Stimulated activated CD4-positive, alpha-beta T cell treated with anti-CD3 and anti-CD28 coated beads, Interleukin-2, amount 100 ng/mL, for 48 hours (primary cell): Measurements from ENCODE around the gene CDH4.

Experiments used
- DNase-seq, 2 donors: peaks; one replicate each; pipeline ENCODE4 v3.0.0-alpha.2; 2020

CDH4 gene

DNA sequence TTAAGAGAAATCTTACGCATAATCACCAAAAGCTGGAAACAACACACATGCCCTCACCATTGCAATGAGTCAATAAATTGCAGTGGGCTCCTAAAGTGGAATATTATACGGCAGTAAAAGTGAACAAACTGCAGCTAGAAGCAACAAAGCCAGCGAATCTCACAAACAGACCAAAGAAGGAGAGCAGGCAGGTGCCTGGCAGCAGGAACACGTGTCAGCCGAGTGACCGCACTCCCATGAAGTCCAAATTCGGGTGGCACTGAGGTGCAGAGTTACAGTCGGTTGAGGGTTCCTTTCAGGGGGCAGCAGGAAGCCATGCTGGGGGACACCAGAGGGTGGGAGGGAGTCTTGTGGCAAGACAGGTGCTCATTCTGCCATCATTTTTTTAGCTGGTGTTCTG, 500.5 kb downstream of the CDH4 start:
- DNase-seq: no peak

DNA sequence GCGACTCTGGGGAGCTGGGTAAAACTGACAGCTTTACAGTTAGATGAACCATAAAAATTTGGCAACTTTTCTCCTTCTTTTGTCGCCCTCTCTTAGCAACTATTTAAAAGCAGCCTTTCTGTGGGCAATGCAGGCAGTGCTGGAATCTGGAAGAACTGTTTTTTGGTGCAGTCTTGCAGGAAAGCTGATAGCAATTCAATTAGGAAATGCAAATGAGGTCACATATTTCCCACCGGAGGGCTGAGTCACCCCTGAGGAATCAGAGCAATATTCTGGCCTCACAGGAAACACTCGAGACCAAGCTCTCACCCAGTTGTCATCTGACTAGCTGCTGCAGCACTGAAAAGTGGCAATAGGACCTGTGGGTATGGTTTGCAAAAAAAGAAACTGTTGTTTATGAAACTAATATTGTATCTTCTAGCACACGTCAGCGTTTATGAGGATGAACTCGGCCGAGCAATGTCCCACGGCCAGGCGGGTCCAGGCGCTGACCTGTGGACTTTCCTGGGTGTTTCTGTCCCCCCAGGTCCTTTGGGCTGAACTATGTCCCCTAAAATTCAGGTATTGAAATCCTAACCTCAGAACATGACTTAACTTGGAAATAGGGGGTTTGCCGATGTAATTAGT, 501.4 kb downstream of the CDH4 start:
- DNase-seq: no peak

- no peak for DNase-seq
Observed at GRCh38 chr20:61753987-61754956, 502.2 kb downstream of the CDH4 start.

DNA sequence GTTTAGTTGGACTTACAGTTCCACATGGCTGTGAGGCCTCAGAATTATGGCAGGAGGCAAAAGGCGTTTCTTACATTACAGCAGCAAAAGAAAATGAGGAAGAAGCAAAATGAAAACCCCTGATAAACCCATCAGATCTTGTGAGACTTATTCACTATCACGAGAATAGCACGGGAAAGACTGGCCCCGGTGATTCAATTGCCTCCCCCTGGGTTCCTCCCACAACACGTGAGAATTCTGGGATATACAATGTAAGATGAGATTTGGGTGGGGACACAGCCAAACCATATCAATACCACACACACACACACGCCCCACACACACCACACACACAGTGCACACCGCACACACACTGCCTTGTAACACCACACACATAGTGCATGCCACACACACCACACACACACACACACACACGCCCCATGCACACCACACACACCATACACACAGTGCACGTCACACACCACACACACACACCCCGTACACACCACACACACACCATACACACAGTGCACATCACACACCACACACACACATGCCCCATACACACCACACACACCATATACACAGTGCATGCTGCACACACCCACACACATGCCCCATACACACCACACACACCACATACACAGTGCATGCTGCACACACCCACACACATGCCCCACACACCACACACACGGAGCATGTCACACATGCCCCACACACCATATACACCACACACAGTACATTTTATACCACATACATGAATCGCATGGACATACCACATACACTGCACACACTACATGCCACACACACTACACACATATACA, 503.1 kb downstream of the CDH4 start:
- no peak for DNase-seq

- DNase-seq: no peak
Observed at GRCh38 chr20:61755971-61756845, 504.1 kb downstream of the CDH4 start.

DNA sequence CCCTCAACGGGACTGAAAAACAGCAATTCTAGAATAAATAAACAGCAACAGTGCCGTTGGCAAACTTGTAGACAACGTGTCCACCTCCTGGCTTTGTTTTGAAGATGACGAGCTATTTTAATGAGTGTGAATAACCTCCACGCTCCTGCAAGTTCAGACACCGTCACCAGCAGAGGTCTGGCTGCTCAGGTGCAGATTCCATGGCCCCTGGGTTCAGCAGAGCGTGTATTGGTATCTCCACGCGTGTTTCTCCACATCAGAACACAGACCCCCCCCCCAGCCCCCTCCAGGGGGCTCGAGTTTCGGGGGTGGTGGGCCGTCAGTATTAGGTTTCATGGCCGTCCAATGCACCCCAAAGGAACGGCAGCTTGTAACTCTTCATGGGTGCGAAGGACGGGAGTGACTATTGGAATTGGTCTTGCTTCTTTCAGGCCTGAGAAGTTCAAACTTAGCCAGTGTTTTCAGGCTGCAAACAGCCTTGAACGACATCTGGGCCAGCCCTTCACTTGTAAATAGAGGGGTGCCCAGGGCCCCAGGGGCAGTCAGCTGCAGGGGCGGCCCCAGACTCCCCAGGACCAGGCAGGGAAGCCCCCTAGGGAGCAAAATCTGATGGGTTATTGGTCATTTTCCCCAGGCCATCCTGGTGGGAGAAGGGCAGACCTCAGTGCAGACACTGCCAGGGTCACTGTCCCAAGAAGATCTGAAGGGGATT, 505.1 kb downstream of the CDH4 start:
- no peak for DNase-seq

DNA sequence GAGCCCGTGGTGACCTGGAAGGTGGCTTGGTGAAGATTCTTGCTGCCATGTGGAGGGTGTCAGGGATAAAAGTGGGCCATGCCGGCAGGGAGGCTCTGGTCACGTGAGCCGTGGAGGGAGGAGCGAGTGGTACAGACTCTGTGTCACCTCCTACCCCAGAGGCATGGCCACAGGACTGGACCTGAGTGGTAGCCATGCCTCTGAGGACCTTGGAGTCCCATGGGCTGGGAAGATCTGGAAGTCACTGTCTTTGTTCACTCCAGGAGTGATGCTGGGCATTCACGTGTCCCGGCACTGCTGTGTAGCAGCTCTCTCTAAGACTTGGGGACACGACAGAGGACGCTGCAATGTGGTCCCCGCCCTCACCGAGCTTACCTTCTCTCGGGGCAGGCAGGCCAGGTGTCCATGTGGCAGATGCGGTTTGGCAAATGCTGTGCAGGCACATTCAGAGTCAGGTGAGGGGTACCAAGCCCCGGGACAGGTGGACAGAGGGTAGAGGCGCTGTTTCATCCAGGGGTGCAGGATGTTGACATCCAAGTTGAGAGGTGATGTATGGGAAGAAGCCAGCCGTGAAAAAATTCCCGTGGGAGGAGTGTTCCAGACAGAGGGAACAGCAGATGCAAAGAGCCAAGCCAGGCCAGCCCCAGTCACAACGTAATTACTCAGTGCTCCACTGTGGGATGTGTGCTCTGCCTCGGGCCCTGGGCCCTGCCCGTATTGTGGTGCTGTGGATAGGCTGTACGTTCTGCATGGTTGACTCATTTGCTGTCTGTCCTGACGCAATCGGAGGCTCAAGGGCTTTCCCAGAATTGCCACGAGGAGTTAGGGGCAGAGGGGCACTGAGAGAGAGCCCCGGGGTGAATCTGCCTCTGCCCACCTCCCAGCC, 505.9 kb downstream of the CDH4 start:
- DNase-seq: no peak

GRCh38 chr20:61758564-61759200, 506.6 kb downstream of the CDH4 start:
- DNase-seq: no peak

DNA sequence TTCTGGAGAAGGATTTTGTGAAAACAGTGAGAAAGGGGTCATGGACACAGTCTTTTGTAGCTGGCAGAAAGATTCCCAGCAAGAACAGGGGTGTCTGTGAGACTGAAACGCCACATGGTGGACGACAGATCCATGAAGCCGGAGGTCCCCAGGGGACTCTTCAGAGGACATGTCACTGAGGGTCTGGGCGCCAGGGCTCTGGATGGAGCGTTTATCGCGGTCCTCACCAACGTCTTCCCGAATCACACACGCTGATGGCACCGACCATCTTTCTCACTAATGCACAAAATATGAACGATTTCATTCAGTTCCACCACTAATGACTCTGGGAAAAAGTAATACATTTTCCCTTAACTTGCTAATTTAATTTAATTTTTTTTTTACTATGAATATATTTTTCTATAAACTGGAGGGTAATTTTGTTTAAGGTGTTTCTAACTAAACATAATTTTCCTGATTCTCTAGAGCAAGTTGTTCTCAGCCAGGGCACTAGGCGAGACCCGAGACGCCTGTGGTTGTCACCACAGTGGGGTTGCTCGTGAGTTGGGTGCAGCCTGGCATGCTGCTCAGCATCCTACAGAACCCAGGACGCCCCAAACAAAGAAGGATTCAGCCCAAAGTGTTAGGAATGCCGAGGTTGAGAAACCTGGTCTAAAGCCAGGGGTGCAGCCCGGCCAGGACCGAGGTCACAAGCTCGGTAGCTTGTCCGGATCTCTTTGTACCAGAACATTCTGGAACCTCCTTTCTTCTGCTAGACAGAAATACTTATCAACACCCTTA, 507.4 kb downstream of the CDH4 start:
- no peak for DNase-seq

GRCh38 chr20:61760321-61760720, 508.3 kb downstream of the CDH4 start:
- no peak for DNase-seq

GRCh38 chr20:61760731-61761130, 508.7 kb downstream of the CDH4 start:
- no peak for DNase-seq

DNA sequence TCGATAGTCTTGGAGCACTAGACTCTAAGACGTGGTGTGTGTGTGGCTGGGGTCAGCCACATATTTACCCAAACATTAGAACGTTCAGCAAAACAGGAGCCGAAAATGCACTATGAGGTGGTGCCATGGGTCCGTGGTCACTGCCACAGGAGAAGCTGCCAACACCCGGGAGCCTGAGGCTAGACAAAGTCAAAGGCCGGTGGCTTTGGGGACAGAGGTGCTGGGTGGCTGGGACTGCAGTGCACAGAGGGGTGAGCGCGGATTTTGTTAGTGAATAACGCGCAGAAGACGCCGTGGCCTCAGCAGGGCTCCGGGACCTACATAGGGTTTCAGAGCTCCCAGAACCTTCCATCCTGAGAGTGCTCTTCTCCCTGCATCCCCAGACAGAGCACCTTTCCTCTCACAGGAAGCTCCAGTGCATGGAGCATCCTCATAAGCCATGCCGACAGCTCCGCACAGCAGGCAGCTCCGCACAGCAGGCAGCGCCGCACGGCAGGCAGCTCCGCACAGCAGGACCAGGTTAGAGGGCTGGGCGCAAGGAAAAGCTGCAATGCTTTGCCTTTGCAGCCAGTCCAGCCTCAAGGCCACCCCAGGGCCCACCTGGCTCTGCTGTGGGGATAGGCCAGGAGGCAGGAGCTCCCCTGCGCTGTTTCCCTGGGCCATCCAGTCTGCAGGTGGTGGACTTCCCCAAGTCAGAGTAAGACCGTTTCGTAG, 509.5 kb downstream of the CDH4 start:
- no peak for DNase-seq

- DNase-seq: no peak
Observed at GRCh38 chr20:61762167-61762710, 510.2 kb downstream of the CDH4 start.

DNA sequence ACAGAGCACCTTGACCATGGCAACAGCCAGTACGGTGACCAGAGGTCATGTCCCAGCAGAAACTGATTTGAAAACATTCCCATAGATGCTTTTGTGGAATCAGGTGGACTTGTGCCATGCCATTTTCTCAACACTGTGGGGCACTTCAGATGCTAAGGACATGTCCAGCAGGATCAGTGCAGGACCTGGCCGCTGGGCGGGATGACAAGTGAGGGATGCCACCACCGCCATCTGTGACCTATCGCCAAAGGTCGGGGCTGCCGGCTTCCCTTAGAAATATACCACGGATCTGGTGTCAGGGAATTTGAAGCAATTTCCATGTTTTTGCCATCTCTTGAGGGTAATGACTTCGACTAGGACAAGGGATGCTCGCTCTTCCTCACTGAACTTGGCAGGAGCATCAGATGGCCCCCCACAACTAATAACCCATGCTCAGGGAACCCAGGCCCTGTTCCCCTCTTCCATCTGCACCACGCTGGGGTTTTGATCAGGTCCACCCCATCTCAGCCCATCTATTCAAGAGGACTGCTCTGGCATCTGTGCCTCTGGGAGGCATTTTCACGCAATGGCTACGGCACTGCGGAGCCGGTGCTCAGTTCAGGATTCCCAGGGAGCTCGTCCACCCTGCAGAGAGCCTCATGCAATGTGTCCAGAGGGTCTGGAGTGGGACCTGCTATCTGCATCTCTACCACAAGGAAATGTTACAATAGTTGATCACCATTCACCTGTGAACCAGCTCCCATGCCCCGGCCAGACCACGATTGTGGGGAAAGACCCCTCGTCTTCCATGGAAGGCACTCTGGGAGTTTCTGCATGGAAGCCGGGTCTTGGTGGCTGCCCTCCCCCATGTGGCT, 511.1 kb downstream of the CDH4 start:
- no peak for DNase-seq

- no peak for DNase-seq
Observed at GRCh38 chr20:61763740-61764400, 511.8 kb downstream of the CDH4 start.

- DNase-seq: no peak
Observed at GRCh38 chr20:61764471-61765025, 512.5 kb downstream of the CDH4 start.
